Progenitor cell of endocrine pancreas (in vitro differentiated cells): ENCODE measurements around the gene CBFA2T3. TPM values are rescaled to one million over a fixed set of nuclear protein-coding genes. Genes with fewer than 3 reads are reported as not detected.

Source experiments
- DNase-seq: peaks from one replicate; pipeline ENCODE4 v3.0.0; 2021; ENCODE audit warnings: low spot score; ENCODE audit not compliant: unreplicated experiment
- H3K27ac Mint-ChIP-seq: 2 replicates; pipeline ENCODE4 v1.8.0; 2021; ENCODE audit warnings: mild to moderate bottlenecking, moderate library complexity, mixed read lengths
- H3K27me3 Mint-ChIP-seq: 2 replicates; pipeline ENCODE4 v1.8.0; 2021; ENCODE audit warnings: mixed read lengths
- H3K36me3 Mint-ChIP-seq: 2 replicates; pipeline ENCODE4 v1.8.0; 2022; ENCODE audit warnings: mixed read lengths; ENCODE audit not compliant: insufficient read depth
- H3K4me1 Mint-ChIP-seq: 2 replicates; pipeline ENCODE4 v1.8.0; 2021; ENCODE audit warnings: low read depth, mixed read lengths
- H3K4me3 Mint-ChIP-seq: 2 replicates; pipeline ENCODE4 v1.8.0; 2021; ENCODE audit warnings: low read depth, mild to moderate bottlenecking, moderate library complexity, mixed read lengths
- H3K9me3 Mint-ChIP-seq: 2 replicates; pipeline ENCODE4 v1.8.0; 2021; ENCODE audit warnings: low read depth, mixed read lengths
- long read RNA-seq: library from polyadenylated mRNA; unstranded; transcript quantifications from one replicate; pipeline ENCODE4 v2.0.0, GENCODE V29; 2020
- total RNA-seq: library from RNA; stranded (reverse); gene quantifications from 2 replicates; pipeline ENCODE4 v1.2.1, GENCODE V29; 2021
- TF ChIP-seq, protein P1 (sequence below): fragments of 200-600 bp; sonication (generic); IDR thresholded peaks from one replicate; pipeline ENCODE4 v1.5.0; 2021; ENCODE audit warnings: antibody characterized with exemption, mild to moderate bottlenecking; ENCODE audit not compliant: unreplicated experiment

The CBFA2T3 gene
- total RNA-seq = 12.5 and 12.9 TPM in 2 replicates
- long read RNA-seq = 0 reads

- H3K36me3 Mint-ChIP-seq = no peaks in the 10 kb centered on the region
- peaks cover 5% of the 10 kb centered on the region for H3K27me3 Mint-ChIP-seq
- no peak for DNase-seq
- no peaks in the 10 kb centered on the region for H3K4me1 Mint-ChIP-seq
- no peak within 1 kb of the TSS for H3K4me3 Mint-ChIP-seq
- no peak within 1 kb of the TSS for H3K27ac Mint-ChIP-seq
- TF ChIP-seq, protein P1, sequence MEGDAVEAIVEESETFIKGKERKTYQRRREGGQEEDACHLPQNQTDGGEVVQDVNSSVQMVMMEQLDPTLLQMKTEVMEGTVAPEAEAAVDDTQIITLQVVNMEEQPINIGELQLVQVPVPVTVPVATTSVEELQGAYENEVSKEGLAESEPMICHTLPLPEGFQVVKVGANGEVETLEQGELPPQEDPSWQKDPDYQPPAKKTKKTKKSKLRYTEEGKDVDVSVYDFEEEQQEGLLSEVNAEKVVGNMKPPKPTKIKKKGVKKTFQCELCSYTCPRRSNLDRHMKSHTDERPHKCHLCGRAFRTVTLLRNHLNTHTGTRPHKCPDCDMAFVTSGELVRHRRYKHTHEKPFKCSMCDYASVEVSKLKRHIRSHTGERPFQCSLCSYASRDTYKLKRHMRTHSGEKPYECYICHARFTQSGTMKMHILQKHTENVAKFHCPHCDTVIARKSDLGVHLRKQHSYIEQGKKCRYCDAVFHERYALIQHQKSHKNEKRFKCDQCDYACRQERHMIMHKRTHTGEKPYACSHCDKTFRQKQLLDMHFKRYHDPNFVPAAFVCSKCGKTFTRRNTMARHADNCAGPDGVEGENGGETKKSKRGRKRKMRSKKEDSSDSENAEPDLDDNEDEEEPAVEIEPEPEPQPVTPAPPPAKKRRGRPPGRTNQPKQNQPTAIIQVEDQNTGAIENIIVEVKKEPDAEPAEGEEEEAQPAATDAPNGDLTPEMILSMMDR = no peak
- no peaks in the 10 kb centered on the region for H3K9me3 Mint-ChIP-seq
Measured at GRCh38 chr16:88977018-88977811, at the start of gene CBFA2T3. Gene CBFA2T3, minus strand, starts transcription at chr16:88977207. Its CDS starts 400 bp downstream, at chr16:88976807.

DNA sequence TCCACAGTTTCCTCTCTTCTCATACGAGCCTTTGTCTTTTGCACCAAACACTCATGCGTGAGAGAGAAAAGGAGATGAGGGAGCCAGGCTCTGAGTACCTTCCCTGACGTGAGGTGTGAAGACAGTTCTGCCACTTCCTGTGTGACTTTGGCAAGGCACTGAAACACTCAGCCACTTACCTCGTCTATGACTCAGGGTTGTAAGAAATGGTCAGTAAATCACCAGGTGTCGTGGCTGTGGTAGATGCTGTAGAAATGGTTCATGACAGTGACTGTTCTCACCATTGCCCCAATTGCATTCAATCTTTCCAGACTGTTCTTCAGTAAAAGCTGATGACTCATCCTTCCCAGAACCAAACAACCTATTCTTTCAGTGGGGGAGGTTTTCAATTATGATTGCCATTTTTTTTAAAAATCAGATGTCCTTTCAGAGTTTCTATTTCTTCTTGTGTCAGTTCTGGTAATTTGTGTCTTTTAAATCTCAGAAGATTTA lies 49.2 kb upstream of the CBFA2T3 start:
- Mint-ChIP-seq H3K27ac (no peak overlapping the region), H3K4me3 (no peak overlapping the region), H3K9me3 (peaks cover 17% of the 10 kb centered on the region), H3K36me3 (no peaks in the 10 kb centered on the region), H3K27me3 (peaks cover 39% of the 10 kb centered on the region), H3K4me1 (no peaks in the 10 kb centered on the region)
- TF ChIP-seq, protein P1 = no peak
- no peak for DNase-seq

DNA sequence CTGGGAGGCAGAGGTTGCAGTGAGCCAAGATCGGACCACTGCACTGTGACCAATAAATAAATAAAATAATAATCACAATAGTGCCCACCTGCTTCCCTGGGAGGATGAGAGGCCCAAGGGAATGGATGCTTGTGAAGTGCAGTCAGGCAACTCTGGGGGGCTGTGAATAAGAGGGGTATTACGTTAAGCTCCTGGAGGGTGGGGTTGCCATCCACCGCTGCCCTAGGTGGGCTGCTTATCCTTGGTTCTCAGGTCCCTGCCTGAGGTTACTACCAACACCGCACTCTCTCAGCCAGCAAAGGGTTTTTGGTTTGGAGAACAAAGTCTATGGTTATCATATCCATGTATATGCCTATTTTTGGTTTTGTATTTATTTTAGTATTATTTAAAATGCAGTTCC lies 48.6 kb upstream of the CBFA2T3 start:
- DNase-seq = no peak
- TF ChIP-seq, protein P1 = no peak
- Mint-ChIP-seq H3K4me1 (no peaks in the 10 kb centered on the region), H3K9me3 (peaks cover 13% of the 10 kb centered on the region), H3K4me3 (no peak overlapping the region), H3K36me3 (no peaks in the 10 kb centered on the region), H3K27me3 (peaks cover 36% of the 10 kb centered on the region), H3K27ac (no peak overlapping the region)

GRCh38 chr16:89024546-89025060 lies 47.6 kb upstream of the CBFA2T3 start:
- Mint-ChIP-seq H3K36me3 (no peaks in the 10 kb centered on the region), H3K4me3 (no peak overlapping the region), H3K27ac (no peak overlapping the region), H3K9me3 (peaks cover 13% of the 10 kb centered on the region), H3K27me3 (peaks cover 36% of the 10 kb centered on the region), H3K4me1 (no peaks in the 10 kb centered on the region)
- no peak for DNase-seq
- TF ChIP-seq, protein P1 = no peak

GRCh38 chr16:89023621-89024511 lies 46.9 kb upstream of the CBFA2T3 start:
- Mint-ChIP-seq H3K27ac (no peak overlapping the region), H3K36me3 (no peaks in the 10 kb centered on the region), H3K4me1 (no peaks in the 10 kb centered on the region), H3K9me3 (peaks cover 13% of the 10 kb centered on the region), H3K4me3 (no peak overlapping the region), H3K27me3 (peaks cover 36% of the 10 kb centered on the region)
- no peak for DNase-seq
- TF ChIP-seq, protein P1 = no peak
